Inferior parietal cortex (tissue), 1 donor: ENCODE data around the gene IRF2BP1.
A peak's percentile ranks its signal among the peaks of the same experiment; 100 is the strongest.

Experiments used
- DNase-seq: peaks from one replicate; pipeline ENCODE4 v3.0.0-alpha.2; 2016; ENCODE audit errors: extremely low spot score

The IRF2BP1 gene, protein sequence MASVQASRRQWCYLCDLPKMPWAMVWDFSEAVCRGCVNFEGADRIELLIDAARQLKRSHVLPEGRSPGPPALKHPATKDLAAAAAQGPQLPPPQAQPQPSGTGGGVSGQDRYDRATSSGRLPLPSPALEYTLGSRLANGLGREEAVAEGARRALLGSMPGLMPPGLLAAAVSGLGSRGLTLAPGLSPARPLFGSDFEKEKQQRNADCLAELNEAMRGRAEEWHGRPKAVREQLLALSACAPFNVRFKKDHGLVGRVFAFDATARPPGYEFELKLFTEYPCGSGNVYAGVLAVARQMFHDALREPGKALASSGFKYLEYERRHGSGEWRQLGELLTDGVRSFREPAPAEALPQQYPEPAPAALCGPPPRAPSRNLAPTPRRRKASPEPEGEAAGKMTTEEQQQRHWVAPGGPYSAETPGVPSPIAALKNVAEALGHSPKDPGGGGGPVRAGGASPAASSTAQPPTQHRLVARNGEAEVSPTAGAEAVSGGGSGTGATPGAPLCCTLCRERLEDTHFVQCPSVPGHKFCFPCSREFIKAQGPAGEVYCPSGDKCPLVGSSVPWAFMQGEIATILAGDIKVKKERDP

DNA sequence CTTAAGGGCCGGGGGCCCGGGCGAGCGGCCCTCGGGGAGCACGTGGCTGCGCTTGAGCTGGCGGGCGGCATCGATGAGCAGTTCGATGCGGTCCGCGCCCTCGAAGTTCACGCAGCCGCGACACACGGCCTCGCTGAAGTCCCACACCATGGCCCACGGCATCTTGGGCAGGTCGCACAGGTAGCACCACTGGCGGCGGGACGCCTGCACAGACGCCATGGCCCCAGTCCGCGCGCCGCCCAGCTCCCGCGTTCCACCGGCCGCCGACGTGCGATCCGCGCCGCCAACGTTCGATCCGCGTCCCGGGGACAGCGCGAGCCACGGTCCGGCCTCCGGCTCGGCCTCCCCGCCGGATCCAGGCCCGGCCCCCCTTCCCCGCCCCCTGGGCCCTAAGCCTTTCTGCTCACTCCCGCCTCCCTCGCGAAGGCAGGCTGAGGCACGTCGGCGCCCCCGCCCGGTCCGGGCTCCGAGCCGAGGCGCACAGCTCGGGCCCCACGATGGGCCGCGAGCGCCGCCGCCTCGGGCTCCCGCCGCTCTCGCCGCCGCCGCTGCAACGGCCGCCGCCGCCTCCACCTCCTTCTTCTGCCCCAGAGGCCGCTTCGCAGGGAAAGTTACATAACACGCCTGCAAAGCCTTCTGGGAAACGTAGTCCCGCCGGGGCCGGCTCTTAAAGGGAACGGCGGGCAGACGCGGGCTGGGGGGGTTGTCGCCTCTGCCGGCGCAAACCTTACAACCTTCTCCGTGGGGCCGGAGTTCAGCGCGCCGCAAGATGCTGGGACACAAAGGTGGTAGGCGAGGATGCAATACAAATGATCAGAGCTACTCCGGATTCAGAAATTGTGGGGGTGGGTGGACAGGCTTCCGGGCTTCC is at the start of gene IRF2BP1:
Gene IRF2BP1 (minus strand): TSS at position 586 of the 871 bp plus-strand sequence. CDS start 367 bp downstream, at position 219.
- peak; percentile 97 for DNase-seq

DNA sequence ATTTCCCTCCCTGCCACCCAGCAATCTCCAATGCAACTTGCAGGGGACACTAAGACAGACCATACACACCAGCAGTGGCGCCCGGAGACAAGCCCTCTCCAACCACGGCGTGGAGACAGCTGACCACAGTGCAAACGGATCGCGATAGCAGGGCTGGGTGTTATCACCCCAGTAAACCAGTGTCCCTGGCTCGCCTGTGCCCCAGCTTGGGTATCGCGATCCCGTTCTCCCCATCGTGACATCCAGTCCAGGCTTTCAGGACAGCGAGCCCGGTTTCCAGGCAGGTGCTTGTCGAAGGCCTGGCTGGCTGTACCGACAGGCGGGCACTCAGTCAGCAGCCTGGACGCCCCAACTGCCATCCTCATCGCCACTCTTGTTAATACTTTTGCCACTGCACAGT is 49.3 kb upstream of the IRF2BP1 start:
- no peak for DNase-seq

- DNase-seq: no peak
Measured at GRCh38 chr19:45934551-45935230, 48.8 kb upstream of the IRF2BP1 start.

DNA sequence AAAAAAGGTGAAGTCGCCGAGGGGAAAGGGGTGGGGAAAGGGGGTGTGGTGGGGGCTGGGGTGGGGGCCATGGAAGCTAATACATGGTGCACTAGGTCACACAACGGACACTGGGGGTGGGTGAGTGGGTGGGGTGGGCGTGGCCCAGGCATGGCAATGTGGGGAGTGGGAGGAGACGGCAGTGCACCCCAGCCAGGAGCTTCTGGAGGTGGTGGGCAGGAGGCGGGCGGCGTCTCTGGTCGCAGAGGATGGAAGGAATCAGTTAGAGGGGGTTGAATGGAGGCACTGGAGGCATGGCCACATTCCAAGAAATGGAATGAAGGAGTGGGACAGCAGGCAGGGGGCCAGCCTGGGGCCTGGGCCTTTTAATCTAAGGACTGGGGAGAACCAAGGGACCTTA is 47.8 kb upstream of the IRF2BP1 start:
- no peak for DNase-seq

DNA sequence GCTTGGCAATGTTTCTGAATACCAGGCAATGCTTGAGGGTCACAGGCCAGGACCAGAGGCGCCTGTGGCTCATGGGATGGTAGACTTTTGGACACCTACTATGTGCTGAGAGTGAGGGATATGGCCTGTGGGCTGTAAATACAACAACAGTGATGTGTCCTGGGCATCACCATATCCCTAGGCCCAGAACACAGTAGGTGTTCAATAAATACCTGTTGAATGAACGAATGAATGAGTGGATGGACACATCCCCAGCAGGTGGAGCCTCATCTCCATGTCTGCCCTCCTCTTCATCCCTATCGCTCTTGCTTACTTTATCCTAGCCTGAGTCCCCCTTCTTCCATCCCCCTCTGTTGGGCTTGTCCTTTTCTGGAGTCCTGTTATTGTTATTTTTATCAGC is 45.1 kb upstream of the IRF2BP1 start:
- no peak for DNase-seq

- DNase-seq: no peak
Measured at GRCh38 chr19:45929247-45929646, 43.3 kb upstream of the IRF2BP1 start.

DNA sequence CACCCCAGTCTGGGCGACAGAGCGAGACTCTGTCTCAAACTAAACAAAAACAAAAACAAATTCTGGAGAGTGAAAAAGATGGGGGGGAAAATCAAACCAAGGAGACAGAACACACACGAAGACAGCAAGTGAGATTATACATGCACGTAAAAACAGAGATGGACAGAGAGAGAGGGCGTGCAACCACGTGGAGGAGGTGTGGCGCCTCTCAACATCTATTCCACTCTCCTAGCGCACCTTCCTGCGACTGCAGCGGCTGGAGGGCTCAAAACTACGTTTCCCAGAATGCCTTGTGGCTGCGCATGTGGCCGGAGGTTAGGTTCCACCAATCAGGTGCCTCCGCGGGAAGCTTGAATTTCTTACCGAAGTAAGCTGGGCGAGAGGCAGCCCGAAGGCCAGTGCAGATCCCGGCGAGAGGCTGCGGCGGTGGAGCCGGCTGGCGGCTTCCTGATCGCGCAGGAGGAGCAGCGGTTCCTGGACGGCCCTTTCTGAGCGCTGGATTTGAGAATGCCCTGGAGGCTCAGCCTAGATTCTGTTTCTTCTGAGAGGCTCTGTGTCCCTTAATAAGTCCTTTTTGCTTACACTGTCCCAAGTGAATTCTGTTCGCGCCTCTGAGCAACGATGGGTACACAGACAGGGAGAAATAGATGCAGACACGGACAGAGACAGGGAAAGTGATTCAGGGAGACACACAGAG is 41.8 kb upstream of the IRF2BP1 start:
- DNase-seq: peak; percentile 95

GRCh38 chr19:45924891-45925447 is 39.0 kb upstream of the IRF2BP1 start:
- no peak for DNase-seq

DNA sequence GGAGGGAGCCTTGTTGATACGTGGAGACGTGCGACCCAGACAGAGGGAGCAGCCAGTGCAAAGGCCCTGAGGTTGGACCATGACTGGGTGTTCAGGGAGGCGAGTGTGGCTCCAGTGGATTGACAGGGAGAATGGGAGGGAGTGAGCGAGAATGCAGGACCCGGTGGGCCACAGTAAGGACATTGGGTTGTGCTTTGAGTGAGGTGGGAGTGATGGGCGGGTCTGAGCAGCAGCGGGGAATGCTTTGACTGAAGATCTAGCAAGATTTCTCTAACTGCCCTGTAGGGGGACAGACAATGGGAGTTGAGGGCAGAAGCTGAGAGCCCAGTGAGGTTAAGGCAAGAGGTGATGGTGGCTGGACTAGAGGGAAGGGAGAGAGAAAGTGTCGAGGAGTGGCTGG is 36.3 kb upstream of the IRF2BP1 start:
- DNase-seq: no peak

DNA sequence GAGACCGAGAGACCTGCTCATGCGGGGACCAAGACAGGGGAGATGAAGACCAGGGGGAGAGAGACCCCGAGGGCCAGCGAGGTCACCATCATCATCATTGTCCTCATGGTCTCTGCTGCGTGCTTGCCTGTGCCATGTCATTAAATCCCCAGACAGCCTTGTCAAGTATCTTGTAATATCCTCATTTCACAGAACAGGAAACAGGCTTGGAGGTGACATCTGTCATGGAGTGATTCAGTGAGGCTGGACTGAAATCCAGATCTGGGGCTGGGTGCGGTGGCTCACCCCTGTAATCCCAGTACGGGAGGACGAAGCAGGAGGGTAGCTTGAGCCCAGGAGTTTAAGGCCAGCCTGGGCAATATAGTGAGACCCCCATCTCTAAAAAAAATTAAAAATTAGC is 34.5 kb upstream of the IRF2BP1 start:
- DNase-seq: no peak

DNA sequence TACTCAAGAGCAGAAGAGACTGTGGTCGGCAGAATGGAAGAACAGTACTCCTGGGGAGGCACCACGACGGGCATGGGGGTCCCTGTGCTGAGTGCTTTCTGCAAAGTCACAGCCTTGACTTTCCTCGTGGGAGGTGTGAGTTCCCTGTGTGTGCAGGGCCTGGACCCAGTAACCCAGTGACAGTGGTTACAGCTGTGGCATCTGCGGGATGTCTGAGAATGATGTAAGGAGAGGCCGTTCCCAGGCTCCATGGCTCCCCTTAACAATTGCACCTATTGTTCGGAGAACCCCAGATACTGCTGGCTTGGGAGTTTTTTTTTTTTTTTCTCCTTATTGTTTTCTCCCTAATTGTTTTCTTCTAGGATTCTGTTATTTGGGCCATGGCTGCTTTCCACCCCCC is 33.7 kb upstream of the IRF2BP1 start:
- peak; percentile 56 for DNase-seq

- no peak for DNase-seq
Measured at GRCh38 chr19:45918721-45919120, 32.8 kb upstream of the IRF2BP1 start.

DNA sequence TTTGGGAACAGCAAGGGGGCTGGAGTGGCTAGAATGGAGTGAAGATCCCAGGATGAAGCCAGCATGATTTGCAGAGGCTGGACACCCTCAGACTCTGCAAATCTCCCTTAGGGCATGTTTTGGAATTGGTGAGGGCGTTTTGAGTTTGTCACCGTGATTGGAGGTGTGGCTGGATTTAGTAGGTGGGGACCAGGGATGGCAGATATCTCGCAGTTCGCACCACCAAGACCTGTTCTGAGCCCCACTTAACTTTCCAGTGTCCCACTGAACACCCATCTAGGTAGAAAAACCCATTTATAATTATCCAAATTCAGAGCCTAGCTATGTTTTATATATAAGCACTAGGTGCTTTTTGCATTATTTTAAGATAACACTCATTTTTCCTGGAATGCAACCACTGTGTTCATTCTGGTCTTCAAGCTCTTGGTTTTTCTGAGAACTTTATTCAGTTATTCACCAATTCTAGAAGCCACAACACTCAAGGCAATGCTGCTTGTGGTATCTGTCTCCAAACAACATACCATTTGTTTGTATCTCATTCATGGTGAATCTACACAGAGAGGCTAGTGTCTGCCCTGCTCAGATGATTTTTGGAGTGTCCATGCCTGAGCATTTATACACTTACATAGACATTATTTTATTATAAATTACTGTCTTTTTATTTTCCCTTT is 31.6 kb upstream of the IRF2BP1 start:
- peak; percentile 48 for DNase-seq

DNA sequence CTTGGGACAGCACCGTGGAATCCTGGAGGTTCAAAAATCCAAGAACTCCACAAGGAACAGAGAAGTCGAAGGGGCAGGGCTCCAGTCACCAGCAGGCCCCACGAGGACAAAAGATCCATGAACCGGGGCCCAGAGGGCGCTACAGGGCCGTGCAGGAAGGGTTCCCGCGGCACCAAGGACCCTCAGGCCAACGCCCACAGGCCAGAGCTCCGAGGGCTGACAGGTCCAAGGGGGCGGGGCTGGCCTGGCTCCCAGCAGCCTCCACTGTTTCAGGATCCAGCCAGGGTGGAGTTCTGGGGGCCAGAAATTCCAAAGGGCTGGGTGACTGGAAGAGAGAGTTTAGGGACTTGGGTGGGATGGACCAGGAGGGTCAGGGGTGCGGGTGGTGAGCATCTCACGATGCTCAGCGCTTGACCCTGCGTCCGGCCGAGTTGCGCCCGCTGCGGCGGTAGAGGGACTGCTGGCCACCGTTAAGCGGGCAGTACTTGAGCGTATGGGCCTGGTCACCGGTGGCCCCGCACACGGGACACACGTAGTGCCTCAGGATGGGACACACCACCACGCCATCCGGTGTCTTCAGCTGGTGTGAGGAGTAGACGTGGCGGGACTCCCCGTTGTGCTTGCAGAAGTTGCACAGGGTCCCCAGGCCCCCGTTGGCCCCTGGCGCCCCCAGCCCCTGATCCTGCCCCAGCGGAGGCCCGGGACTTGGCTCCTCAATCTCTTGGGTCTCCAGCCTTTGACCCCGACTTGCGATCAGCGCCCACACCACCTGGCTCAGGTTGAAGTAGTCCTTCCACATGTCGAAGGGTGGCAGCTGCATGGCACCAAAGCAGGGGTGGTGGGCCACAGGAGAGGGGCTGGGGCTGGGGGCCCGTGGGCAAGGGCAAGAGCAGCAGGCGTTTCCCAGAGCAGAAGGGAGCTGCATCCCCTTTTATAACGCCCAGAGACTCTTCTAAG is 28.2 kb upstream of the IRF2BP1 start, which contains the start of gene NANOS2:
Gene NANOS2 (minus strand): TSS at position 905 of the 957 bp plus-strand sequence. CDS start 85 bp downstream, at position 820.
- DNase-seq: no peak

- DNase-seq: no peak
Measured at GRCh38 chr19:45911291-45911690, 25.4 kb upstream of the IRF2BP1 start.

GRCh38 chr19:45908956-45909355 is 23.0 kb upstream of the IRF2BP1 start:
- no peak for DNase-seq

- no peak for DNase-seq
Measured at GRCh38 chr19:45906221-45906620, 20.3 kb upstream of the IRF2BP1 start.

DNA sequence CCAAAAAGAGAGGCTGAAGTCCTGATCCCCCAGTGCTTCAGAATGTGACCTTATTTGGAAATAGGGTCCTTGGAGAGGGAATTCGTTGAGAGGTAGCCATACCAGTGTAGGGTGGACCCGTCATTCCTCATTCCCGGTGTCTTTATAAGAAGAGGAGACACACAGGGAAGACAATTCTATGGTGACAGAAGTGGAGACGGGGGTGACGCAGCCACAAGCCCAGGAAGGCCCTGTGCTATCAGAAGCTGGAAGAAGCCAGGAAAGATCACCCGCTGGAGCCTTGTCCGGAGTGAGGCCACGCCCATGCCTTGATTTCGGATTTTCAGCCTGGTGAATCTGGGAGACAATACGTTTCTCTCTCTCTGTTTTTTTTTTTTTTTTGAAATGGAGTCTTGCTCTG is 19.1 kb upstream of the IRF2BP1 start:
- no peak for DNase-seq
